Measurements from ENCODE around the gene MYEOV. TPM values are rescaled to one million over a fixed set of nuclear protein-coding genes. Genes with fewer than 3 reads are reported as not detected.

Gene MYEOV
- total and polyA plus RNA-seq, 4 donors = 0.79 to 0.90 TPM; not detected in 2

DNA sequence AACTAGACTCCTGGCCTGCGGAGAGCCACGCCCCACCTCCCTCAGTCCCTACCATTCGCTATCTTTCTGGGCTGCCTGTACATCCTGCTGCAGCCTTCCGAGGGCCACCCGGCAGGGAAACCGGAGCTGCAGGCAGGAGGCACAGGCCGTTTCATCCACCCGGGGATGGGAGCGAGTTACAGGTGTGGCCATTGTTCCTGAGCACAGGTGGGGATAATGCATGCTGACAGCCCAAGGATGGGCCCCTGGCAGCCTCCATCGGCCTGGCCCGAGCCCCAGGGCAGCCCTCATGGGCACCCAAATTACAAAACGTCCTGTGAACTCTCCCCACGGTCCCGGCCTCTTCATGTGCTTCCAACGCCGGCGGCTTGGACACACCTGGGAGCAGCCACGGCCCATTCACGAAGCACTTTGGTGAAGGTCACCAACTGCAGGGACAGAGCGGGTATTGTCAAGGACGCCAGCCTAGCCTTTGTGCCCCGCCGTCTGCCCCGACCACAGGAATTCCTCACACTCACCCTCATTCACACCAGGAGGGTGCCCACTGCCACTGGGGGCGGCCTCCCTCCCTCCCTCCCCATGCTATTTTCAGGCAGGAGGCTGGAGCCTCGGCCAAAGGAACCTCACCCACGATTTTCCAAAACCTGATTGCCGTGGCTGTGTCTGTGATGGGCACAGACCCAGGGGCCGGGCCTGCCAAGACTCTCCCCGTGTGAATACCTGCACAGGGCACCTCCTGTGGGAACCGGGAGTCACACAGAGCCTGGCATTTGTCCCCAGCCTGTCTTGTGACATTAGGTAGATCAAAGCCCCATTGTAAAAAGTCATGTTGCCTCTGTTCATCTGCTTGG lies 42.1 kb upstream of the MYEOV start:
- no peaks in the 10 kb centered on the region for H3K27me3 ChIP-seq (ENCODE audit: control insufficient read depth in 4 of 4, insufficient read depth in 4 of 4, low read length in 3 of 4)
- DNase-seq (ENCODE audit: low spot score) = no peak
- no peaks in the 10 kb centered on the region for H3K36me3 ChIP-seq (ENCODE audit: control insufficient read depth in 4 of 4, insufficient read depth in 3 of 4, low read depth in 1 of 4, low read length in 3 of 4)
- H3K4me3 ChIP-seq (ENCODE audit: low read depth in 1 of 3, low read length in 3 of 3) = no peak overlapping the region
- no peaks in the 10 kb centered on the region for H3K4me1 ChIP-seq (ENCODE audit: control insufficient read depth in 4 of 4, insufficient read depth in 4 of 4, low read length in 3 of 4)
- 74% methylated on average over 31 of the region's 31 CpGs for WGBS
- H3K9me3 ChIP-seq (ENCODE audit: control insufficient read depth in 4 of 4, low read length in 3 of 4) = peaks cover 0 to 5% (median 2%) of the 10 kb centered on the region in 4 donors
- no peak overlapping the region for H3K27ac ChIP-seq (ENCODE audit: low read depth in 1 of 2, low read length in 2 of 2)
- H3K9ac ChIP-seq (ENCODE audit: low read depth in 1 of 2, low read length in 2 of 2) = no peak overlapping the region
- TF ChIP-seq NR2F2 (IDR thresholded peaks at IDR 0.05) (no peak), EGR1 (IDR thresholded peaks at IDR 0.05; ENCODE audit: low read depth in 2 of 2) (no peak), TAF1 (conservative IDR thresholded peaks at IDR 0.05) (no peak), JUND (IDR thresholded peaks at IDR 0.05) (no peak), YY1 (IDR thresholded peaks at IDR 0.05) (no peak), RAD21 (IDR thresholded peaks at IDR 0.05) (no peak), FOXA1 (IDR thresholded peaks at IDR 0.05) (no peak), RXRA (IDR thresholded peaks at IDR 0.05) (no peak), FOXA2 (IDR thresholded peaks at IDR 0.05) (no peak), HNF4A (conservative IDR thresholded peaks at IDR 0.05) (no peak), SP1 (IDR thresholded peaks at IDR 0.05) (no peak), HNF4G (IDR thresholded peaks at IDR 0.05) (no peak), ATF3 (IDR thresholded peaks at IDR 0.05) (no peak), GABPA (IDR thresholded peaks at IDR 0.05 in 1 of 2, conservative IDR thresholded peaks at IDR 0.05 in 1 of 2) (no peak)
- TF ChIP-seq, protein P1, sequence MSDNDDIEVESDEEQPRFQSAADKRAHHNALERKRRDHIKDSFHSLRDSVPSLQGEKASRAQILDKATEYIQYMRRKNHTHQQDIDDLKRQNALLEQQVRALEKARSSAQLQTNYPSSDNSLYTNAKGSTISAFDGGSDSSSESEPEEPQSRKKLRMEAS (IDR thresholded peaks at IDR 0.05) = no peak
- TF ChIP-seq, protein P2, sequence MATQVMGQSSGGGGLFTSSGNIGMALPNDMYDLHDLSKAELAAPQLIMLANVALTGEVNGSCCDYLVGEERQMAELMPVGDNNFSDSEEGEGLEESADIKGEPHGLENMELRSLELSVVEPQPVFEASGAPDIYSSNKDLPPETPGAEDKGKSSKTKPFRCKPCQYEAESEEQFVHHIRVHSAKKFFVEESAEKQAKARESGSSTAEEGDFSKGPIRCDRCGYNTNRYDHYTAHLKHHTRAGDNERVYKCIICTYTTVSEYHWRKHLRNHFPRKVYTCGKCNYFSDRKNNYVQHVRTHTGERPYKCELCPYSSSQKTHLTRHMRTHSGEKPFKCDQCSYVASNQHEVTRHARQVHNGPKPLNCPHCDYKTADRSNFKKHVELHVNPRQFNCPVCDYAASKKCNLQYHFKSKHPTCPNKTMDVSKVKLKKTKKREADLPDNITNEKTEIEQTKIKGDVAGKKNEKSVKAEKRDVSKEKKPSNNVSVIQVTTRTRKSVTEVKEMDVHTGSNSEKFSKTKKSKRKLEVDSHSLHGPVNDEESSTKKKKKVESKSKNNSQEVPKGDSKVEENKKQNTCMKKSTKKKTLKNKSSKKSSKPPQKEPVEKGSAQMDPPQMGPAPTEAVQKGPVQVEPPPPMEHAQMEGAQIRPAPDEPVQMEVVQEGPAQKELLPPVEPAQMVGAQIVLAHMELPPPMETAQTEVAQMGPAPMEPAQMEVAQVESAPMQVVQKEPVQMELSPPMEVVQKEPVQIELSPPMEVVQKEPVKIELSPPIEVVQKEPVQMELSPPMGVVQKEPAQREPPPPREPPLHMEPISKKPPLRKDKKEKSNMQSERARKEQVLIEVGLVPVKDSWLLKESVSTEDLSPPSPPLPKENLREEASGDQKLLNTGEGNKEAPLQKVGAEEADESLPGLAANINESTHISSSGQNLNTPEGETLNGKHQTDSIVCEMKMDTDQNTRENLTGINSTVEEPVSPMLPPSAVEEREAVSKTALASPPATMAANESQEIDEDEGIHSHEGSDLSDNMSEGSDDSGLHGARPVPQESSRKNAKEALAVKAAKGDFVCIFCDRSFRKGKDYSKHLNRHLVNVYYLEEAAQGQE (IDR thresholded peaks at IDR 0.05) = no peak
- TF ChIP-seq, protein P3, sequence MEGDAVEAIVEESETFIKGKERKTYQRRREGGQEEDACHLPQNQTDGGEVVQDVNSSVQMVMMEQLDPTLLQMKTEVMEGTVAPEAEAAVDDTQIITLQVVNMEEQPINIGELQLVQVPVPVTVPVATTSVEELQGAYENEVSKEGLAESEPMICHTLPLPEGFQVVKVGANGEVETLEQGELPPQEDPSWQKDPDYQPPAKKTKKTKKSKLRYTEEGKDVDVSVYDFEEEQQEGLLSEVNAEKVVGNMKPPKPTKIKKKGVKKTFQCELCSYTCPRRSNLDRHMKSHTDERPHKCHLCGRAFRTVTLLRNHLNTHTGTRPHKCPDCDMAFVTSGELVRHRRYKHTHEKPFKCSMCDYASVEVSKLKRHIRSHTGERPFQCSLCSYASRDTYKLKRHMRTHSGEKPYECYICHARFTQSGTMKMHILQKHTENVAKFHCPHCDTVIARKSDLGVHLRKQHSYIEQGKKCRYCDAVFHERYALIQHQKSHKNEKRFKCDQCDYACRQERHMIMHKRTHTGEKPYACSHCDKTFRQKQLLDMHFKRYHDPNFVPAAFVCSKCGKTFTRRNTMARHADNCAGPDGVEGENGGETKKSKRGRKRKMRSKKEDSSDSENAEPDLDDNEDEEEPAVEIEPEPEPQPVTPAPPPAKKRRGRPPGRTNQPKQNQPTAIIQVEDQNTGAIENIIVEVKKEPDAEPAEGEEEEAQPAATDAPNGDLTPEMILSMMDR (IDR thresholded peaks at IDR 0.05; ENCODE audit: low read depth, low read length, missing input control) = no peak
- TF ChIP-seq, protein P4, sequence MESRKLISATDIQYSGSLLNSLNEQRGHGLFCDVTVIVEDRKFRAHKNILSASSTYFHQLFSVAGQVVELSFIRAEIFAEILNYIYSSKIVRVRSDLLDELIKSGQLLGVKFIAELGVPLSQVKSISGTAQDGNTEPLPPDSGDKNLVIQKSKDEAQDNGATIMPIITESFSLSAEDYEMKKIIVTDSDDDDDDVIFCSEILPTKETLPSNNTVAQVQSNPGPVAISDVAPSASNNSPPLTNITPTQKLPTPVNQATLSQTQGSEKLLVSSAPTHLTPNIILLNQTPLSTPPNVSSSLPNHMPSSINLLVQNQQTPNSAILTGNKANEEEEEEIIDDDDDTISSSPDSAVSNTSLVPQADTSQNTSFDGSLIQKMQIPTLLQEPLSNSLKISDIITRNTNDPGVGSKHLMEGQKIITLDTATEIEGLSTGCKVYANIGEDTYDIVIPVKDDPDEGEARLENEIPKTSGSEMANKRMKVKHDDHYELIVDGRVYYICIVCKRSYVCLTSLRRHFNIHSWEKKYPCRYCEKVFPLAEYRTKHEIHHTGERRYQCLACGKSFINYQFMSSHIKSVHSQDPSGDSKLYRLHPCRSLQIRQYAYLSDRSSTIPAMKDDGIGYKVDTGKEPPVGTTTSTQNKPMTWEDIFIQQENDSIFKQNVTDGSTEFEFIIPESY (IDR thresholded peaks at IDR 0.05) = no peak
